Activated effector memory CD4-positive, alpha-beta T cell treated with anti-CD3 and anti-CD28 coated beads, Interleukin-2, amount 50 U/mL, for 16 hours (primary cell): ENCODE data around the gene COLEC11.

Experiments
- DNase-seq: peaks from one replicate; pipeline ENCODE4 v3.0.0-alpha.2; 2020

COLEC11 gene

DNA sequence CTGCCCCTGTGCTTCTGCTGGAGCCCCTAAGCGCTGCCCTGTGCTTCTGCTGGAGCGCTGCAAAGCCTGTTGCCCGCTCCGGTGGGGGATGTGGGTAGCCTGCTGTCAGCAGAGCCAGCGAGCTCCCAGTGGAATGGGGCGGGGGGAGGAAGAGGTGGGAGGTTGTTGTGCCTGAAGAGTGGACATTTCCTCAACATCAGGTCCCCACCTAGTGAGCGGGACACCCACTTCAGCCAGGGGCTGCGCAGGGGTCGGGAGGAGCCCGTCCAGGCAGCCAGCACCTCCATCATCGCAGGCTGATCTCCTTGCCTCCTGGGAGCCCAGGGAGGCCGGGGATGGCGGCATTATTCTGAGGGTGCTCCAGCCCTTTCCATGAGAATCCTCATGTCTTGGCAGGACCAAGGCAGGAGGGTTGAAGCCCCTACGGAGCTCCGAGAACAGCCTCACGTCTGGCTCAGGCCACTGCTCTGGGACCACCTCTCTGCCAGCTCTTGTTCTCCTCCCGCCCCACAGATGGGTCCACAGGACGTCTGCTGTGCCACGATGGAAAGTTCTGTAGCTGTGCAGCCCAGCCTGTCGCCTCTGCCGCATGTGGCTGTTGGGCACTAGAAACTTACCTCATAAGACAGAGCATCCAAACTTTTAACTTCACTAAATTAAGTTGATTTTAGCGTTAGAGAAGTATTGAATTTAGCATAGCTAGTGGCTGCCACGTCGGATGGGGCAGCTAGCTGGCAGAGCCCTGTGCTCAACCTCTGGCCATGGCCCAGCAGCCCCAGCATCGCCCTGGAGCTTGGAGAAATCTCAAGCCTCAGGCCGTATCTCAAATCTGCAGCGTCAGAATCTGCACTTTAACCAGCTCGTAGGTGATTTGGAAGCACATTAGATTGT is 61.2 kb downstream of the COLEC11 start:
- no peak for DNase-seq

DNA sequence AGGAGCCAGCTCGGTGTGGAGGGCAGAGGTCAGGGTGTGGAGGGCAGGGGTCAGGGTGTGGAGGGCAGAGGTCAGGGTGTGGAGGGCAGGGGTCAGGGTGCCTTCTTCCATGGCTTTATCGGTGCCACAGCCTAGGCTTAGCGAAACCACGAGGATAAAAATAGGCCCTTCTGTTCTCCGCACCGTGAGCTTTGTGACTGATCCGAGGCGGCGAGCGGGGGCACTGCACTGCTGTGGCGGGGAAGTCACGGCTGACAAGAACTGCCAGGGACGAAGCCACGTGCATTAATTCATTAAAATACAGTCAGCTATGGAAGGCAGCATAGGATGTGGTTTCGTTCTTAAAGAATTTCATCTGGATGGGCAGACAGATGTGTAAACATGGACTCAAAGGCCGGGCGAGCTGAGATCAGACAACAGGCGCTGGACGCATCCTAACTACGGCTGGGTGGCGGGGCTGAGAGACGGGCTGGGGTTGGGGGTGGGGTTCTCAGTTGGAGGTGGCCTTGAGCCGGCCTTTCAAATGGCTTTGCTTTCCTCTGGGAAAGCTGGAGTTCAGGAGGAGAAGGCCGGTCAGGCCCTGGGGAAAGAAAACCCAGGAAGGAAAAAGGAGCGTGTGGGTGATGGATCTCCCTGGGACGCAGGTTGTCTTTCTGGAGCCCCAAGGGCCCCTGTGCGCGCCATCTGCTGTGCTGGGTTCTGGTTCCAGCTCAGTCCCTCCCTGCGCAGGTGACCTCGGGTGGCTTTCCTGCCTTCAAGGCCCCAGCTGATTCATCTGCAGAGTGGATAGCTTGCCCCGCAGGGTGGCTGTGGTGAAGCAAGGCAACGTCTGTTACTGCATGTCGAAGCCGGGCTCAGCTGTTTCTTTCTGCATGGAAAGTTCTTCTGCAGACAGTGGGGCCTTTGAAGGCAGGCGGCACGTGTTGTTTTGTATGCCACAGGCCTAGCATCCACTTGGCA is 62.1 kb downstream of the COLEC11 start:
- DNase-seq, result no peak

DNA sequence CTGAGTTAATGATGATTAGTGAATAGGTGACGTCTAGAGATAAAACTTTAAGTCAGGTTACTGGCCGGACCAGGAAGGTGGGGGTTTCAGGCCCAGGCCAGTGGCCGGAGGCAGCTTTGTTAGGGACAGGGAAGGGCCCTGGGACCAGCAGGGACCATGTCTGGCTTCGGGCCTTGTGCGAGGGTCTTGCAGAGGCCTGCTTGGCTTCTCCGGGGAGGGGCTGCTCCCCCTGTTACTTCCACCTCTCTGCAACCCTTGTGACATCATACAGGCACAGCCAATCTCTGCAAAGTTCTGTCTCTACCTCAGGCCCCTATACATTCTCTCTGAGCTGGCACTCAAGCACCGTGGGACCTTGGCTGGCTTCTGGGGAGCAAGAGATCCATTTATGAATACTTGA is 63.0 kb downstream of the COLEC11 start, which contains the start of gene ALLC:
ALLC (plus strand) TSS at position 320 of the 400 bp plus-strand sequence. CDS start 12,958 bp downstream, outside the sequence.
- DNase-seq, result no peak

DNA sequence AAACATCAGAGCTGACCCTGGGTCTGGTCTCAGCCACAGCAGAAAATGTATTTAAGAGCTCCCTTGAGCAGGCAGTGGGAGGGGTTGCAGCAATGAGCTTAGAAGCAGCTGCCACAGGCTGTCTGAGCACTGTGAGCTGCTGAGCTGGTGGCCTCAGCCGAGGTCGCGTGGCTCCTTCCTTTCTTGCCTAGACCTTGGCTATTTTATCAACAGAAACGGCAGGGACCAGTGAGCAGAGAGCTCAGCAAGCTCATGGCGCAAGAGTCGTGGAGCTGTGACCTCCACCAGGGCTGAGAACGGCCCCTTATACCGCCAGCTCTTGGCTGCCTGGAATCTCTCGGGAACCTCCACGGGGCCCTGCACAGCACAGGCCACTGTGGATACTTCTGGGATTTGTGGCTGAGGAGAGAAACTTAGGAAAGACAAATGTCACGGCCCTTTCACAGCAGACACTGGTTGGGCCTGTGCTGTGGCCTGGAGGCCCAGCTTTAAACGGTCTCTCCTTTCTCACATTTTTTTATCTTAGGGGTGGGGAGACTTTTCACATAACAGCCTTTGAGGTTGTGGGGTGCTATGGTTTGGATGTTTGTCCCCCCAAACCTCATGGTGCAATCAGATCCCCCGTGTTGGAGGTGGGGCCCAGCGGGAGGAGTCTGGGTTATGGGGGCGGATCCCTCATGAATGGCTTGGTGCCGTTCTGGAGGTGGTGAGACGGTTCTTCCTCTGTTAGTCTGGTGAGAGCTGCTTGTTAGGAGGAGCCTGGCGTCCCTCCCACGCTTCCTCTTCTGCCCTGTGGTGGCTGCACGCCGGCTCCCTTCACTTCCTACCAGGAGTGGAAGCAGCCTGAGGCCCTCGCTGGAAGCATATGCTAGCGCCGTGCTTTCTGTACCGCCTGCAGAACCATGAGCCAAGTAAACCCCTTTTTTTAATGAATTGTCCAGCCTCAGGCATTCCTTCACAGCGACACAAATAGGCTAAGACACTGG is 64.8 kb downstream of the COLEC11 start:
- no peak for DNase-seq

- peak; percentile 64 for DNase-seq
Observed at GRCh38 chr2:3660640-3661039, 65.7 kb downstream of the COLEC11 start.

- DNase-seq, result peak; percentile 33
Observed at GRCh38 chr2:3661149-3661660, 66.3 kb downstream of the COLEC11 start.

DNA sequence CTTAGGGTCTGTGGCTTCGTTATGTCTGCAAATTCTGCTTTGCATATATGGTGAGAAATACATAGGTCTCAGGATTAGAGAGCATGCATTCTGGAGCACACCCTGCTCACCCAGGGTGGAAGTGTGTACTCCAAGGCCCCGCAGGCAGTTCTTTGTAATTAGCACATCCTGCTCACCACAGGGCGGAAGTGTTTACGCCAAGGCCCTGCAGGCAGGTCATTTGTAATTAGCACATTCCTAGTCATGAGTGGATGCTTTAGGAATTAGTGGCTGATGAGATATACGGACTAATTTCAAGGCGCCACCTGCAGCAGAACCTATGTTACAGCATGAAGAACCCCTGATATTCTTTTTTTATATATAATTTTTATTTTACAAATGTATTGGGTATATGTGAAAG is 67.3 kb downstream of the COLEC11 start:
- DNase-seq, result peak; percentile 50

- no peak for DNase-seq
Observed at GRCh38 chr2:3664118-3664517, 69.2 kb downstream of the COLEC11 start.

DNA sequence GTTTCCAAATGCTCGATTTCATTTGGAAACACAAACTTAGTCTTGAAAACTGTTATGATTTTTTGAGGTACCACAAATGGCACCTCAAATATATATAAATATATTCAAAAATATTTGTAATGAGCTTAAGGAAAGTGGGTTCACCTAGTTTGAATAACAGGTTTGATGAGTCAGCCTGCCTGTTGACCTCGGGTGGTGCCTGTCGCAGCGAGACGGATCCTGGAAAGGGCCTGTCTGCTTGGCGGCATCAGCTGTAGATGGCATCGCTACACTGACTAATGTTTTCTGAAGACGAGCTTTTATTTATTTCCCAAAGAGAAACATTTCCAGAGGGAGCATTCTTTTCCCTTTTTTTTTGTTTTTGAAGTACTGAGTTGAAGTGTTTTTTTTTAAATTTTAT is 70.0 kb downstream of the COLEC11 start:
- DNase-seq, result peak; percentile 39

DNA sequence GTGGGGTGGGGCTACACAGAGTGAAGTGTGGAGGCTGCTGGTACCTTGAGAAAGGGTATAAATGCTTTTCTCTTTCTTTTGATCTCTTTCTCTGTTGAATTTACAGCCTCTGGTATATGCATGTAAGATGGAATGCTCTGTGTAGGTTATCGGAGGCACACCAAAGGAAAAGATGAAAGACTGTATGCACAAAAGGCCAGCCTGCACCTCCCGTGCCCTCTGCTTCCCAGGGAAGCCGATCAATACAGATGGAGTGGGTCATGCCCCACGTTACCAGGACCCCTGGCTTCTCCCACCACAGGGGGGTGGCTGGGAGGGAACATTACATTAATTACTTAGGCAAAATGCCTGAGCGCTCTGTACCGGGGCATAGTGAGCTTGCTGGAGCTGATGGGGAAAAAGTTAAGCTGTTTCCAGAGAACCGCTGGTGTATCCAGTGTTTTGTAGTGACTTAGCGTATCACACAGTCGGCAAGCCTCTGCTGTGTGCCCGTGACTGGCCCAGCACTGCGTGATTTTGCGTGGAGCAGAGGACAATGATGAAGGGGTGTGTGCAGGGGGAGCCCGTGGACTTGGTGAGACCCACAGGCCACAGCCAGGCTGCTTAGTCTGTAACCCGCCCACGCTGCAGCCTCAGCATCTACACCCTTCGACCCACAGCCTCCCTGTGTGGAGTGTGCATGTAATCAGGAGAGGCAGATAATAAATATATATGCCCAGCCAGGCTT is 71.1 kb downstream of the COLEC11 start:
- DNase-seq, result peak; percentile 38

GRCh38 chr2:3666613-3666975 is 71.7 kb downstream of the COLEC11 start:
- no peak for DNase-seq

- peak; percentile 27 for DNase-seq
Observed at GRCh38 chr2:3667151-3667631, 72.3 kb downstream of the COLEC11 start.

GRCh38 chr2:3669656-3670055 is 74.7 kb downstream of the COLEC11 start:
- DNase-seq, result peak; percentile 42

DNA sequence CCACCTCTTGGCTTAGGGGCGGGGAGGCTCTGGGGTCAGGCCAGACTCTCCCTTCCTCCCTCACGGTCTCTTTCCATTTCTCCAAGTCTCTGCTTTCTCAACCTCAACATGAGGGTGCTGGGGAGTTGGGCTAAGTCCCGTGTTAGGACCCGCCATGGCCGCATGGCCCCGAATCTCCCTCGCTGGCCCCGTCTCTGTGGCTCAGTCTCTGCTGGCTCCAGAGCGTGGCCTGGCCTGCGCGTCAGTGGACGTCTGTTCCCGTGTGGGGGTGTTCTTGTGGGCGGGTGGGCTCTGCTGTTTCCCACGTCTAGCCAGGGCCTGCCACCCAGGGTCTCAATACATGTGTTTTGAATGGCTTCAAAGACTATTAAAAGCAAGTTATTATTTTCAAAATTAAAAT is 75.5 kb downstream of the COLEC11 start:
- DNase-seq, result peak; percentile 31

- DNase-seq, result peak; percentile 49
Observed at GRCh38 chr2:3670941-3671340, 76.0 kb downstream of the COLEC11 start.

GRCh38 chr2:3672861-3673678 is 78.2 kb downstream of the COLEC11 start:
- DNase-seq, result peak; percentile 36

GRCh38 chr2:3674066-3674845 is 79.3 kb downstream of the COLEC11 start:
- no peak for DNase-seq

- DNase-seq, result no peak
Observed at GRCh38 chr2:3675687-3676086, 80.8 kb downstream of the COLEC11 start.

DNA sequence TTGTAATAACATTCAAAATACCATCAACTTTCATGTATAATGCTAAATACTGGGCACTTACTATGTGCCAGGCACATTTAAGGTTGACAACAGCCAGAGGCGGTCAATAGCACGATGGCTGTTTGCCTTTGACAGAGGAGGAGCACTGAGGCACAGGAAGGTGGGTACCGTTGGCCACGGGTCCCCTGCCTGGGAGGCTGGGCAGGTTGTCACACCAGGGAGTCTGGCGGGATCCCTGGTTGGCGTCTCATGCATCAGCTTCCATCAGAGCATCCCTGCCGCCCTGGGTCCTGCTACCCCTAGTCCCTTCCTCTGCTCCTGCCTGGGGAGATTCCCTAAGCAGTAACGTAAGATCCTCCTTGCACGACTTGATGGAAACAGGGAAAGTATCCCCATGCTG is 82.5 kb downstream of the COLEC11 start:
- DNase-seq, result no peak
